ENCODE results near the gene AFAP1L2.

The AFAP1L2 gene

GRCh38 chr10:114374053-114374791 lies 30.1 kb downstream of the AFAP1L2 start:
- Histone ChIP-seq H2AFZ (ENCODE audit: low read depth, low read length) (no peak overlapping the region), H3K27me3 (ENCODE audit: insufficient read depth, low read length) (no peaks in the 10 kb centered on the region), H3K36me3 (ENCODE audit: insufficient read depth, low read length) (no peaks in the 10 kb centered on the region), H3K4me3 (ENCODE audit: low read length) (no peak overlapping the region), H3K9me3 (ENCODE audit: low read length) (no peaks in the 10 kb centered on the region), H3K4me1 (ENCODE audit: insufficient read depth, low read length) (peaks cover 5% of the 10 kb centered on the region)

- Histone ChIP-seq H3K27me3 (ENCODE audit: insufficient read depth, low read length) (no peaks in the 10 kb centered on the region), H3K9me3 (ENCODE audit: low read length) (no peaks in the 10 kb centered on the region), H3K4me3 (ENCODE audit: low read length) (no peak overlapping the region), H3K4me1 (ENCODE audit: insufficient read depth, low read length) (peaks cover 5% of the 10 kb centered on the region), H3K36me3 (ENCODE audit: insufficient read depth, low read length) (no peaks in the 10 kb centered on the region), H2AFZ (ENCODE audit: low read depth, low read length) (no peak overlapping the region)
These were observed 30.7 kb downstream of the AFAP1L2 start for GRCh38 chr10:114373631-114374030.

GRCh38 chr10:114372995-114373394 lies 31.3 kb downstream of the AFAP1L2 start:
- no peak overlapping the region for H3K4me3 ChIP-seq (ENCODE audit: low read length)
- no peaks in the 10 kb centered on the region for H3K27me3 ChIP-seq (ENCODE audit: insufficient read depth, low read length)
- H2AFZ ChIP-seq (ENCODE audit: low read depth, low read length), result no peak overlapping the region
- H3K36me3 ChIP-seq (ENCODE audit: insufficient read depth, low read length), result no peaks in the 10 kb centered on the region
- no peaks in the 10 kb centered on the region for H3K9me3 ChIP-seq (ENCODE audit: low read length)
- peaks cover 5% of the 10 kb centered on the region for H3K4me1 ChIP-seq (ENCODE audit: insufficient read depth, low read length)

GRCh38 chr10:114372179-114372578 lies 32.1 kb downstream of the AFAP1L2 start:
- Histone ChIP-seq H2AFZ (ENCODE audit: low read depth, low read length) (no peak overlapping the region), H3K4me1 (ENCODE audit: insufficient read depth, low read length) (peaks cover 5% of the 10 kb centered on the region), H3K9me3 (ENCODE audit: low read length) (no peaks in the 10 kb centered on the region), H3K4me3 (ENCODE audit: low read length) (no peak overlapping the region), H3K36me3 (ENCODE audit: insufficient read depth, low read length) (no peaks in the 10 kb centered on the region), H3K27me3 (ENCODE audit: insufficient read depth, low read length) (no peaks in the 10 kb centered on the region)

DNA sequence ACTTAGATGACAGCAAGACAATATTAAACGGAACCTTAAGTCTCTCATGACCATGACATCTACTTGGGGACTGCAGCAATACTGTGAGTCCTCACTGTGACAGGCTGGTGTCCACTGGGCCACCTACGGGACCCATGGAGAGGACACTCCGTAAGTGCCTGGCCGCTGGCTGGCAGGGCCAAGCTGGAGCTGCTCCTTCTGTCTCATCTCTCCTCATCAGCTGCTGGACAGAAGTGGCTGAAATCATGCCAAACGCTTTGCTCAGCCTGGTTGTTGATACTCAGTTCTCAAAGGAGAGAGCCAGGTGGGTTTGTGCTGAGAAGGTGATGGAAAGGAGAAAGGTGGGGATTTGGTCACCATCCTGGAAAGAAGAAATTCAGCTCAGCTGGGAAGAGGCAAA lies 33.3 kb downstream of the AFAP1L2 start:
- H3K27me3 ChIP-seq (ENCODE audit: insufficient read depth, low read length), result no peaks in the 10 kb centered on the region

DNA sequence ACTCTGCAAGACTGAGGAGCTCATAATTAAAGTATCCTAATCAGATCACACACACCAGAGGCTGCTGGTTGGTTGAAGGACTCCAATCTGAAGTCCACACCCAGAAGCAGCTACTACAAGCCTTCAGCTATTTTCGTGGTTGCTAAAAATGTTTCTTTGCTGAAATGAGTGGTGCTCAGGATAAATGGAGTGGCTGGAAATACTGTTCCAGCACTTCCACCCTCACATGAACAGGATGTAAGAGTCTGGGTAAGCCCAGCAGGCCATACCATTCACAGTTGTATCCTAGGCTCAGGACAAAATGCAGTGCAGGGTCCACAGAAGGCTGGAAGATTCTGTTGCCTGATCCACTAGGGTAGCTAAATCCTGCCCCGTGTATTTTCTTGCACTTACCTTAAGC lies 34.1 kb downstream of the AFAP1L2 start:
- Histone ChIP-seq H2AFZ (ENCODE audit: low read depth, low read length) (no peak overlapping the region), H3K9me3 (ENCODE audit: low read length) (no peaks in the 10 kb centered on the region), H3K4me1 (ENCODE audit: insufficient read depth, low read length) (peaks cover 5% of the 10 kb centered on the region), H3K36me3 (ENCODE audit: insufficient read depth, low read length) (no peaks in the 10 kb centered on the region), H3K27me3 (ENCODE audit: insufficient read depth, low read length) (no peaks in the 10 kb centered on the region), H3K4me3 (ENCODE audit: low read length) (no peak overlapping the region)

More for the DNA sequence above, 33.3 kb downstream of the AFAP1L2 start:
- peaks cover 5% of the 10 kb centered on the region for H3K4me1 ChIP-seq (ENCODE audit: insufficient read depth, low read length)
- no peaks in the 10 kb centered on the region for H3K36me3 ChIP-seq (ENCODE audit: insufficient read depth, low read length)
- no peak overlapping the region for H3K4me3 ChIP-seq (ENCODE audit: low read length)
- no peaks in the 10 kb centered on the region for H3K9me3 ChIP-seq (ENCODE audit: low read length)
- H2AFZ ChIP-seq (ENCODE audit: low read depth, low read length), result no peak overlapping the region

- H3K4me1 ChIP-seq (ENCODE audit: insufficient read depth, low read length), result no peaks in the 10 kb centered on the region
- H3K36me3 ChIP-seq (ENCODE audit: insufficient read depth, low read length), result no peaks in the 10 kb centered on the region
- H2AFZ ChIP-seq (ENCODE audit: low read depth, low read length), result no peak overlapping the region
- H3K9me3 ChIP-seq (ENCODE audit: low read length), result no peaks in the 10 kb centered on the region
- H3K27me3 ChIP-seq (ENCODE audit: insufficient read depth, low read length), result no peaks in the 10 kb centered on the region
- no peak overlapping the region for H3K4me3 ChIP-seq (ENCODE audit: low read length)
These were observed 36.3 kb downstream of the AFAP1L2 start for GRCh38 chr10:114368057-114368391.

DNA sequence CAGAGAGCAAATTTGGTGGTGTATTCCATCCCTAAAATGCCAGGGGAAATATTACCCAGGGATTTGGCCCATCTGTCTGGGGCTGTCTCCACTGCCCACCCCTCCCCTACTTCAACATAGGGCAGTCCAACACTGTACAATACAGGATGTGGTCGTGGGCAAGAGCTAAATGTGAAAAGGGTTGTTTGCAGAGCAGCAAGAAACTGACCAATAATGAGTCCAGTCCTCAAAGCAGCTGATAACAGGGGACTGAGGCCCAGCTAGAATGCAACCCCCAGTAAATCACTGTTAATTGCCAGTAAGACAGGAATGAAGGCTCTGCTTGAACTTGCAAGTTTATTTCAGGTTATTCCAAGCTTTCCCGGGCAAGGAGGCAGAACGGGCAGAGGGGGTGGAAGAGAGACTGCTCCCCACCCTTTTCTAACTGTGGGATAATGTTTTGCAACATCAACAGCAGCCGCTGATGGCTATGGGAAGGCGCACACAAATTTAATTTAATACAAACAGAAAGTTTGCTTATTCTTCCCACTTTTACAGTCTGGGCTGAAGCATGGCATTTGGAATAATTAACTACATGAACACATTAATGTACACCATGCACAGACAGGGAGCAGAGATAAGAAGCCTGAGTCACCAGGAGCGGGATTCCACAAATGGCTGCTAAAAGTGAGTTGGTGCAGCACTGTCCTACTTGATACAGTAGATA lies 36.8 kb downstream of the AFAP1L2 start:
- no peaks in the 10 kb centered on the region for H3K4me1 ChIP-seq (ENCODE audit: insufficient read depth, low read length)
- H3K27me3 ChIP-seq (ENCODE audit: insufficient read depth, low read length), result no peaks in the 10 kb centered on the region
- H3K4me3 ChIP-seq (ENCODE audit: low read length), result no peak overlapping the region
- H2AFZ ChIP-seq (ENCODE audit: low read depth, low read length), result no peak overlapping the region
- no peaks in the 10 kb centered on the region for H3K9me3 ChIP-seq (ENCODE audit: low read length)
- H3K36me3 ChIP-seq (ENCODE audit: insufficient read depth, low read length), result no peaks in the 10 kb centered on the region

GRCh38 chr10:114364726-114365125 lies 39.6 kb downstream of the AFAP1L2 start:
- H3K36me3 ChIP-seq (ENCODE audit: insufficient read depth, low read length), result no peaks in the 10 kb centered on the region
- no peaks in the 10 kb centered on the region for H3K27me3 ChIP-seq (ENCODE audit: insufficient read depth, low read length)
- H2AFZ ChIP-seq (ENCODE audit: low read depth, low read length), result no peak overlapping the region
- H3K4me1 ChIP-seq (ENCODE audit: insufficient read depth, low read length), result no peaks in the 10 kb centered on the region
- no peak overlapping the region for H3K4me3 ChIP-seq (ENCODE audit: low read length)
- no peaks in the 10 kb centered on the region for H3K9me3 ChIP-seq (ENCODE audit: low read length)

DNA sequence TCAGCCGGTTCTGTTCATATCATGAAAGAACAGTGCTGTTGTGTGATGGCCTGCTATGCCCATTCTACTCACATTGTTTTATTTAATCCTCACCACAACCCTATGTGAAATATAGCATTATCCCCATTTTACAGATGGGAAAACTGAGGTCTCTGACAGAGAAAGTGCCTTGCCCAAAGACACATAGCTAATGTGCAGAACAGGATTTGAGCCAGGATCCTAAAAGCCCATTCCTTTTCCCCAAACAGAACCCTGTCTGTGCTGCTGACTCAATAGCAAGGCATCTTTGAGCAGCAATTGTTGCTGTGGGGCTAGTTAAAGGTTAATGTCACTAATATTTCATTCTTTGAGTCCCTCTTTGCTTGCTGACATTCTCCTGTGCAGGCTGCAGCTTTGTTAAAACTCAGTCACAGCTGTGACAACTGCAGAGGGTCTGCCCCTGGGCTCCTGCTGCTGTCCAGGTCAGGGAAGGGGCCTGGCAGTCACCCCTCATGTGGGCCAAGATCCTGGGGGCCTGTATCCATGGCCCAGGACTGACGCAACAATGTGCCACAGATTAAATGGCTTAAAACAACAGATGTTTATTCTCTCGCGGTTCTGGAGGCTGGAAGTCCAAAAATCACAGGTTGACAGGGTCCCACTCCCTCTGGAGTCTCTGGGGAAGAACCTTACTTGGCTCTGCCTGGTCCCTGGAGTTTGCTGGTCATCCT lies 40.4 kb downstream of the AFAP1L2 start:
- Histone ChIP-seq H3K27me3 (ENCODE audit: insufficient read depth, low read length) (no peaks in the 10 kb centered on the region), H3K4me1 (ENCODE audit: insufficient read depth, low read length) (no peaks in the 10 kb centered on the region), H3K36me3 (ENCODE audit: insufficient read depth, low read length) (no peaks in the 10 kb centered on the region), H3K4me3 (ENCODE audit: low read length) (no peak overlapping the region), H3K9me3 (ENCODE audit: low read length) (no peaks in the 10 kb centered on the region), H2AFZ (ENCODE audit: low read depth, low read length) (no peak overlapping the region)

DNA sequence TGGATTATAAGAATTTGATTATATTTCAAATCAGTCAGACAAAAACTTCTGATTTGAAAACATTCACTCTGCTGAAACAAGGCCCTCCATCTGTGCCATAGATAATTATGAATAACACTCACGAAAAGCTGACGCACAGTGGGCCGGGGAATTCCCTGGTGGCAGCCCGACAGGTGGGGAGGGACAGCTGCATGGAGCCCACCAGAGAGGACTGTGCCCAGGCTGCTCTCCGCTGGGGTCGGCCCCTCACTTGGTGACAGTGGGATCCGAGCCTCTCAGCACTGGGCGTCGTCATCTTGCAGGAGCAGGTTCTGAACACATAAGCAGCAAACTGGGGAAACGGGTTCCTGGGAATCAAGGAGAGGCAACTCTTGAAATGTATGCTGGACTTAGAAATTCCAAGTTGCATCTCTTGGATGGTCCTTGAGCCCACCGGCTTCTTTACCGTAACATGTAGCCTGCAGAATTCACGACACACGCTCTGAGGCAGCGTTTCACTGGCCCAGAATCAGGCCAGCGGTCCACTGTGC lies 41.4 kb downstream of the AFAP1L2 start:
- H2AFZ ChIP-seq (ENCODE audit: low read depth, low read length), result no peak overlapping the region
- H3K36me3 ChIP-seq (ENCODE audit: insufficient read depth, low read length), result no peaks in the 10 kb centered on the region
- no peaks in the 10 kb centered on the region for H3K9me3 ChIP-seq (ENCODE audit: low read length)
- H3K27me3 ChIP-seq (ENCODE audit: insufficient read depth, low read length), result no peaks in the 10 kb centered on the region
- H3K4me1 ChIP-seq (ENCODE audit: insufficient read depth, low read length), result no peaks in the 10 kb centered on the region
- H3K4me3 ChIP-seq (ENCODE audit: low read length), result no peak overlapping the region

DNA sequence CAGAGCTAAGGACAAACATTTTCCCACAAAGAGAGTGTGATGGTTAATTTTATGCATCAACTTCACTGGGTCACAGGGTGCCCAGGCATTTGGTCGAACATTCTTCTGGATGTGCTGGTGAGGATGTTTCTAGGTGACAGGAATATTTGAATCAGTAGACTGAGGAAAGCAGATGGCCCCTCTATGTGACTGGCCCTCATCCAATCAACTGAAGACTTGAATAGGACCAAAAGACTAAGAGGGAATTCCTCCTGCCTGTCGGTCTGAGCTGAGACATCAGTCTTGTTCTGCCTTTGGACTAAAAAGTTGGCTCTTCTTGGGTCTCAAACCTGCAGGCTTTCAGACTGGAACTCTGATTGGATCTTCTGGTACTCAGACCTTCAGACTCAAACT lies 44.4 kb downstream of the AFAP1L2 start:
- no peak overlapping the region for H3K4me3 ChIP-seq (ENCODE audit: low read length)
- no peaks in the 10 kb centered on the region for H3K4me1 ChIP-seq (ENCODE audit: insufficient read depth, low read length)
- no peaks in the 10 kb centered on the region for H3K36me3 ChIP-seq (ENCODE audit: insufficient read depth, low read length)
- H3K27me3 ChIP-seq (ENCODE audit: insufficient read depth, low read length), result no peaks in the 10 kb centered on the region
- H3K9me3 ChIP-seq (ENCODE audit: low read length), result no peaks in the 10 kb centered on the region
- H2AFZ ChIP-seq (ENCODE audit: low read depth, low read length), result no peak overlapping the region
